HG02885 (cell line): Measurements from ENCODE around the gene ADAMTS6.

Source experiments
- ATAC-seq: cut with Tn5 transposase; IDR thresholded peaks from one replicate; pipeline ENCODE4 v1.9.1; 2021; ENCODE audit warnings: mild to moderate bottlenecking; ENCODE audit not compliant: unreplicated experiment, poor library complexity

The ADAMTS6 gene

GRCh38 chr5:65474130-65474711 lies 7.5 kb downstream of the ADAMTS6 start:
- no peak for ATAC-seq

- ATAC-seq = no peak
Measured at GRCh38 chr5:65468633-65469032, 13.1 kb downstream of the ADAMTS6 start.

- ATAC-seq = no peak
Measured at GRCh38 chr5:65462139-65462705, 19.5 kb downstream of the ADAMTS6 start.

- no peak for ATAC-seq
Measured at GRCh38 chr5:65461490-65461889, 20.2 kb downstream of the ADAMTS6 start.

- ATAC-seq = no peak
Measured at GRCh38 chr5:65459995-65460394, 21.7 kb downstream of the ADAMTS6 start.

GRCh38 chr5:65455064-65455463 lies 26.7 kb downstream of the ADAMTS6 start:
- no peak for ATAC-seq

GRCh38 chr5:65451436-65451835 lies 30.3 kb downstream of the ADAMTS6 start:
- ATAC-seq = no peak

- no peak for ATAC-seq
Measured at GRCh38 chr5:65446682-65447081, 35.0 kb downstream of the ADAMTS6 start.

- no peak for ATAC-seq
Measured at GRCh38 chr5:65441800-65442199, 39.9 kb downstream of the ADAMTS6 start.

- ATAC-seq = no peak
Measured at GRCh38 chr5:65440456-65440855, 41.3 kb downstream of the ADAMTS6 start.

GRCh38 chr5:65434122-65434521 lies 47.6 kb downstream of the ADAMTS6 start:
- no peak for ATAC-seq

GRCh38 chr5:65426656-65427055 lies 55.1 kb downstream of the ADAMTS6 start:
- ATAC-seq = no peak

GRCh38 chr5:65423623-65424022 lies 58.1 kb downstream of the ADAMTS6 start:
- ATAC-seq = no peak

GRCh38 chr5:65418661-65419060 lies 63.1 kb downstream of the ADAMTS6 start:
- no peak for ATAC-seq

GRCh38 chr5:65413822-65414221 lies 67.9 kb downstream of the ADAMTS6 start:
- ATAC-seq = no peak

GRCh38 chr5:65412842-65413241 lies 68.9 kb downstream of the ADAMTS6 start:
- ATAC-seq = no peak

- ATAC-seq = no peak
Measured at GRCh38 chr5:65411356-65411755, 70.4 kb downstream of the ADAMTS6 start.

- no peak for ATAC-seq
Measured at GRCh38 chr5:65395526-65396155, 86.1 kb downstream of the ADAMTS6 start.

GRCh38 chr5:65394087-65394486 lies 87.6 kb downstream of the ADAMTS6 start:
- ATAC-seq = no peak

GRCh38 chr5:65391591-65391990 lies 90.1 kb downstream of the ADAMTS6 start:
- no peak for ATAC-seq

- no peak for ATAC-seq
Measured at GRCh38 chr5:65390208-65390607, 91.5 kb downstream of the ADAMTS6 start.

- ATAC-seq = no peak
Measured at GRCh38 chr5:65383859-65384258, 97.9 kb downstream of the ADAMTS6 start.
